ENCODE measurements around the gene ACOX2.
A peak's percentile ranks its signal among the peaks of the same experiment; 100 is the strongest.

Gene ACOX2

GRCh38 chr3:58535531-58536500 is 1.2 kb downstream of the ACOX2 start:
- H3K23ac ChIP-seq (ENCODE audit: low read length): no peak overlapping the region
- no peak overlapping the region for H3K9ac ChIP-seq (ENCODE audit: low read length)
- no peak overlapping the region for H2AK5ac ChIP-seq (ENCODE audit: low read length)
- H3K79me1 ChIP-seq (ENCODE audit: low read length): no peaks in the 10 kb centered on the region
- H3K4ac ChIP-seq (ENCODE audit: low read depth, low read length): no peak overlapping the region
- H2BK5ac ChIP-seq (ENCODE audit: low read length): no peak overlapping the region
- H2BK120ac ChIP-seq (ENCODE audit: low read depth, low read length): no peak overlapping the region
- WGBS (ENCODE audit: extremely low coverage, insufficient coverage, low lambda C conversion rate): no CpG with 5 or more reads among the region's 2 CpGs
- H3K27ac ChIP-seq (ENCODE audit: low read depth, low read length): no peak overlapping the region
- H3K18ac ChIP-seq (ENCODE audit: low read length): no peak overlapping the region
- H3K4me2 ChIP-seq (ENCODE audit: low read length): no peak overlapping the region
- no peak overlapping the region for H4K5ac ChIP-seq (ENCODE audit: low read length)
- no peak overlapping the region for H2BK15ac ChIP-seq (replicated peaks; ENCODE audit: low read depth)
- H4K8ac ChIP-seq (ENCODE audit: low read depth, low read length): no peak overlapping the region
- H3K79me2 ChIP-seq (ENCODE audit: control insufficient read depth, insufficient read depth, low read length): no peaks in the 10 kb centered on the region
- H3K36me3 ChIP-seq (ENCODE audit: control insufficient read depth, insufficient read depth, low read length): no peaks in the 10 kb centered on the region
- no peak overlapping the region for H3K4me3 ChIP-seq (ENCODE audit: low read length)
- H3K4me1 ChIP-seq (ENCODE audit: control insufficient read depth, low read depth, low read length): no peaks in the 10 kb centered on the region
- no peak overlapping the region for H3K56ac ChIP-seq (ENCODE audit: low read length)
- H3K27me3 ChIP-seq (ENCODE audit: insufficient read depth, low read length, poor library complexity): no peaks in the 10 kb centered on the region
- peak; percentile 42 for DNase-seq

- no peak for DNase-seq
- H3K27me3 ChIP-seq (ENCODE audit: insufficient read depth, low read length, poor library complexity): no peaks in the 10 kb centered on the region
- no peaks in the 10 kb centered on the region for H3K36me3 ChIP-seq (ENCODE audit: control insufficient read depth, insufficient read depth, low read length)
- no peak overlapping the region for H3K56ac ChIP-seq (ENCODE audit: low read length)
- H3K23ac ChIP-seq (ENCODE audit: low read length): no peak overlapping the region
- H3K9ac ChIP-seq (ENCODE audit: low read length): no peak overlapping the region
- H4K5ac ChIP-seq (ENCODE audit: low read length): no peak overlapping the region
- no peak overlapping the region for H2BK15ac ChIP-seq (replicated peaks; ENCODE audit: low read depth)
- no peaks in the 10 kb centered on the region for H3K4me1 ChIP-seq (ENCODE audit: control insufficient read depth, low read depth, low read length)
- no peak overlapping the region for H3K27ac ChIP-seq (ENCODE audit: low read depth, low read length)
- WGBS (ENCODE audit: extremely low coverage, insufficient coverage, low lambda C conversion rate): no CpG with 5 or more reads among the region's 9 CpGs
- H2BK5ac ChIP-seq (ENCODE audit: low read length): no peak overlapping the region
- no peak overlapping the region for H2AK5ac ChIP-seq (ENCODE audit: low read length)
- H3K79me1 ChIP-seq (ENCODE audit: low read length): no peaks in the 10 kb centered on the region
- H3K18ac ChIP-seq (ENCODE audit: low read length): no peak overlapping the region
- no peak overlapping the region for H4K8ac ChIP-seq (ENCODE audit: low read depth, low read length)
- no peak overlapping the region for H3K4me2 ChIP-seq (ENCODE audit: low read length)
- H3K4me3 ChIP-seq (ENCODE audit: low read length): no peak overlapping the region
- no peak overlapping the region for H2BK120ac ChIP-seq (ENCODE audit: low read depth, low read length)
- no peaks in the 10 kb centered on the region for H3K79me2 ChIP-seq (ENCODE audit: control insufficient read depth, insufficient read depth, low read length)
- H3K4ac ChIP-seq (ENCODE audit: low read depth, low read length): no peak overlapping the region
These were observed 2.1 kb downstream of the ACOX2 start for GRCh38 chr3:58534592-58535494.

GRCh38 chr3:58532794-58533220 is 4.2 kb downstream of the ACOX2 start:
- Histone ChIP-seq H3K27ac (ENCODE audit: low read depth, low read length) (no peak overlapping the region), H4K8ac (ENCODE audit: low read depth, low read length) (no peak overlapping the region), H3K4me3 (ENCODE audit: low read length) (no peak overlapping the region), H3K23ac (ENCODE audit: low read length) (no peak overlapping the region), H3K56ac (ENCODE audit: low read length) (peak overlapping the region; percentile 87), H3K4ac (ENCODE audit: low read depth, low read length) (no peak overlapping the region), H4K5ac (ENCODE audit: low read length) (no peak overlapping the region), H2AK5ac (ENCODE audit: low read length) (peak overlapping the region; percentile 43), H2BK120ac (ENCODE audit: low read depth, low read length) (no peak overlapping the region), H3K27me3 (ENCODE audit: insufficient read depth, low read length, poor library complexity) (no peaks in the 10 kb centered on the region), H3K18ac (ENCODE audit: low read length) (no peak overlapping the region), H3K36me3 (ENCODE audit: control insufficient read depth, insufficient read depth, low read length) (no peaks in the 10 kb centered on the region), H3K79me2 (ENCODE audit: control insufficient read depth, insufficient read depth, low read length) (no peaks in the 10 kb centered on the region), H3K9ac (ENCODE audit: low read length) (peak overlapping the region; percentile 49), H2BK5ac (ENCODE audit: low read length) (peak overlapping the region; percentile 39), H2BK15ac (replicated peaks; ENCODE audit: low read depth) (no peak overlapping the region), H3K79me1 (ENCODE audit: low read length) (no peaks in the 10 kb centered on the region), H3K4me2 (ENCODE audit: low read length) (no peak overlapping the region), H3K4me1 (ENCODE audit: control insufficient read depth, low read depth, low read length) (no peaks in the 10 kb centered on the region)
- no CpG with 5 or more reads among the region's 11 CpGs for whole genome bisulfite sequencing (ENCODE audit: extremely low coverage, insufficient coverage, low lambda C conversion rate)
- peak; percentile 86 for DNase-seq

GRCh38 chr3:58531956-58532355 is 5.0 kb downstream of the ACOX2 start:
- H3K27me3 ChIP-seq (ENCODE audit: insufficient read depth, low read length, poor library complexity): no peaks in the 10 kb centered on the region
- H4K8ac ChIP-seq (ENCODE audit: low read depth, low read length): no peak overlapping the region
- no peaks in the 10 kb centered on the region for H3K36me3 ChIP-seq (ENCODE audit: control insufficient read depth, insufficient read depth, low read length)
- H3K56ac ChIP-seq (ENCODE audit: low read length): no peak overlapping the region
- no peak overlapping the region for H3K4me3 ChIP-seq (ENCODE audit: low read length)
- H3K23ac ChIP-seq (ENCODE audit: low read length): no peak overlapping the region
- no peak overlapping the region for H2BK120ac ChIP-seq (ENCODE audit: low read depth, low read length)
- no peak for DNase-seq
- H3K9ac ChIP-seq (ENCODE audit: low read length): no peak overlapping the region
- no peaks in the 10 kb centered on the region for H3K79me2 ChIP-seq (ENCODE audit: control insufficient read depth, insufficient read depth, low read length)
- no peaks in the 10 kb centered on the region for H3K79me1 ChIP-seq (ENCODE audit: low read length)
- H2BK5ac ChIP-seq (ENCODE audit: low read length): no peak overlapping the region
- no peak overlapping the region for H3K4ac ChIP-seq (ENCODE audit: low read depth, low read length)
- no peak overlapping the region for H3K18ac ChIP-seq (ENCODE audit: low read length)
- no peak overlapping the region for H3K4me2 ChIP-seq (ENCODE audit: low read length)
- no peak overlapping the region for H2AK5ac ChIP-seq (ENCODE audit: low read length)
- no peaks in the 10 kb centered on the region for H3K4me1 ChIP-seq (ENCODE audit: control insufficient read depth, low read depth, low read length)
- H4K5ac ChIP-seq (ENCODE audit: low read length): no peak overlapping the region
- no peak overlapping the region for H2BK15ac ChIP-seq (replicated peaks; ENCODE audit: low read depth)
- H3K27ac ChIP-seq (ENCODE audit: low read depth, low read length): no peak overlapping the region
- WGBS (ENCODE audit: extremely low coverage, insufficient coverage, low lambda C conversion rate): no CpG with 5 or more reads among the region's 2 CpGs

- no CpG with 5 or more reads among the region's 7 CpGs for WGBS (ENCODE audit: extremely low coverage, insufficient coverage, low lambda C conversion rate)
- Histone ChIP-seq H3K36me3 (ENCODE audit: control insufficient read depth, insufficient read depth, low read length) (no peaks in the 10 kb centered on the region), H3K23ac (ENCODE audit: low read length) (no peak overlapping the region), H2BK5ac (ENCODE audit: low read length) (no peak overlapping the region), H2AK5ac (ENCODE audit: low read length) (no peak overlapping the region), H3K4me1 (ENCODE audit: control insufficient read depth, low read depth, low read length) (peaks cover under 1% of the 10 kb centered on the region), H2BK120ac (ENCODE audit: low read depth, low read length) (no peak overlapping the region), H3K79me2 (ENCODE audit: control insufficient read depth, insufficient read depth, low read length) (no peaks in the 10 kb centered on the region), H3K18ac (ENCODE audit: low read length) (no peak overlapping the region), H4K8ac (ENCODE audit: low read depth, low read length) (no peak overlapping the region), H3K9ac (ENCODE audit: low read length) (no peak overlapping the region), H3K56ac (ENCODE audit: low read length) (no peak overlapping the region), H3K4me3 (ENCODE audit: low read length) (no peak overlapping the region), H2BK15ac (replicated peaks; ENCODE audit: low read depth) (no peak overlapping the region), H3K79me1 (ENCODE audit: low read length) (no peaks in the 10 kb centered on the region), H3K27me3 (ENCODE audit: insufficient read depth, low read length, poor library complexity) (no peaks in the 10 kb centered on the region), H4K5ac (ENCODE audit: low read length) (no peak overlapping the region), H3K4ac (ENCODE audit: low read depth, low read length) (no peak overlapping the region), H3K4me2 (ENCODE audit: low read length) (no peak overlapping the region), H3K27ac (ENCODE audit: low read depth, low read length) (no peak overlapping the region)
- DNase-seq: no peak
These were observed 5.4 kb downstream of the ACOX2 start for GRCh38 chr3:58531555-58531954.
